Upper lobe of right lung (tissue), 1 donor: ENCODE measurements around the gene SNAPIN. TPM values are rescaled to one million over a fixed set of nuclear protein-coding genes. Genes with fewer than 3 reads are reported as not detected.
A peak's percentile ranks its signal among the peaks of the same experiment; 100 is the strongest.

ENCODE experiments used
- ATAC-seq: fragments of 200-7000 bp; cut with Tn5 transposase; one replicate; pipeline ENCODE4 v1.9.1; 2020; ENCODE audit warnings: mild to moderate bottlenecking, moderate library complexity
- DNase-seq: peaks from one replicate; pipeline ENCODE4 v3.0.0-alpha.2; 2020
- H3K27ac ChIP-seq: fragments of 200-600 bp; one replicate; pipeline ENCODE4 v1.8.0; 2022
- H3K27me3 ChIP-seq: fragments of 200-600 bp; one replicate; pipeline ENCODE4 v1.8.0; 2022; ENCODE audit warnings: mild to moderate bottlenecking
- H3K36me3 ChIP-seq: fragments of 200-600 bp; one replicate; pipeline ENCODE4 v1.8.0; 2022
- H3K4me1 ChIP-seq: fragments of 200-600 bp; one replicate; pipeline ENCODE4 v1.8.0; 2022
- H3K4me3 ChIP-seq: fragments of 200-600 bp; one replicate; pipeline ENCODE4 v1.8.0; 2022; ENCODE audit warnings: mild to moderate bottlenecking
- H3K9me3 ChIP-seq: fragments of 200-600 bp; one replicate; pipeline ENCODE4 v1.8.0; 2022
- CTCF ChIP-seq: fragments of 200-600 bp; IDR thresholded peaks from one replicate; pipeline ENCODE4 v1.8.0; 2022; ENCODE audit warnings: antibody characterized with exemption
- intact Hi-C: fragments of 100-400 bp; cut with DNase I; formaldehyde crosslinking; loops from one replicate; pipeline ENCODE4 v1.11.0; 2022
- total RNA-seq: library from RNA; stranded (reverse); fragmentation: NEBNext Ultra II Directional; extraction: Animal tissue kit (Norgen Biotek cat#: 25700); gene quantifications from one replicate; pipeline ENCODE4 v1.2.1, GENCODE V29; 2021
- donor health status: DM: no; HTN: yes; CAD: no; lungs with severe emphysema.

The SNAPIN gene
- total RNA-seq, 1 donor from 2014 or later, result 32.7 TPM

GRCh38 chr1:153627715-153628626 lies 30.5 kb upstream of the SNAPIN start, which contains the start of gene S100A1:
S100A1 (plus strand) TSS chr1:153628434; CDS start chr1:153630522, 2,088 bp downstream.
- Histone ChIP-seq H3K27ac (peak within 1 kb of the TSS; percentile 93), H3K4me3 (peak within 1 kb of the TSS; percentile 62), H3K4me1 (peaks cover 36% of the 10 kb centered on the region), H3K27me3 (no peaks in the 10 kb centered on the region), H3K9me3 (no peaks in the 10 kb centered on the region), H3K36me3 (no peaks in the 10 kb centered on the region)
- TF ChIP-seq CTCF, result no peak
- ATAC-seq (no peak), DNase-seq (no peak)
- intact Hi-C loops, result loop anchor here (10.0 kb wide), 1 partner anchor 53 kb away; no protein-coding TSS in a partner anchor

GRCh38 chr1:153628638-153629342 lies 29.7 kb upstream of the SNAPIN start:
- TF ChIP-seq CTCF, result no peak
- no peaks in the 10 kb centered on the region for H3K9me3 ChIP-seq
- intact Hi-C loops, result loop anchor here (10.0 kb wide), 1 partner anchor 54 kb away; no protein-coding TSS in a partner anchor
- no peak overlapping the region for H3K4me3 ChIP-seq
- H3K4me1 ChIP-seq, result peaks cover 33% of the 10 kb centered on the region
- H3K27me3 ChIP-seq, result no peaks in the 10 kb centered on the region
- ATAC-seq (no peak), DNase-seq (no peak)
- no peaks in the 10 kb centered on the region for H3K36me3 ChIP-seq
- H3K27ac ChIP-seq, result no peak overlapping the region

- Histone ChIP-seq H3K27me3 (no peaks in the 10 kb centered on the region), H3K4me1 (peaks cover 28% of the 10 kb centered on the region), H3K27ac (no peak overlapping the region), H3K9me3 (no peaks in the 10 kb centered on the region), H3K36me3 (no peaks in the 10 kb centered on the region), H3K4me3 (no peak overlapping the region)
- DNase-seq (peak; percentile 51), ATAC-seq (no peak)
- no peak for TF ChIP-seq CTCF
- intact Hi-C loops, result loop anchor here (10.0 kb wide), 1 partner anchor 55 kb away; no protein-coding TSS in a partner anchor
These were observed 29.2 kb upstream of the SNAPIN start for GRCh38 chr1:153629343-153629665.

GRCh38 chr1:153629971-153630370 lies 28.5 kb upstream of the SNAPIN start:
- DNase-seq, result no peak
- Histone ChIP-seq H3K27me3 (no peaks in the 10 kb centered on the region), H3K36me3 (no peaks in the 10 kb centered on the region), H3K4me3 (no peak overlapping the region), H3K9me3 (no peaks in the 10 kb centered on the region), H3K4me1 (peaks cover 23% of the 10 kb centered on the region), H3K27ac (no peak overlapping the region)
- ATAC-seq, result no peak
- no peak for TF ChIP-seq CTCF
- intact Hi-C loops, result loop anchor here (10.0 kb wide), 1 partner anchor 55 kb away; no protein-coding TSS in a partner anchor

- Histone ChIP-seq H3K27ac (no peak overlapping the region), H3K9me3 (no peaks in the 10 kb centered on the region), H3K4me1 (peaks cover 24% of the 10 kb centered on the region), H3K36me3 (no peaks in the 10 kb centered on the region), H3K4me3 (no peak overlapping the region), H3K27me3 (no peaks in the 10 kb centered on the region)
- no peak for TF ChIP-seq CTCF
- intact Hi-C loops, result no loop called here
- peak; percentile 61 for DNase-seq
- no peak for ATAC-seq
These were observed 28.1 kb upstream of the SNAPIN start for GRCh38 chr1:153630384-153630783.
